GM04504 (cell line): Measurements from ENCODE around the gene CCDC197.
A peak's percentile ranks its signal among the peaks of the same experiment; 100 is the strongest.

Source experiments
- DNase-seq: peaks from one replicate; pipeline ENCODE4 v3.0.0-alpha.2; 2012; ENCODE audit warnings: low read depth

The CCDC197 gene

DNA sequence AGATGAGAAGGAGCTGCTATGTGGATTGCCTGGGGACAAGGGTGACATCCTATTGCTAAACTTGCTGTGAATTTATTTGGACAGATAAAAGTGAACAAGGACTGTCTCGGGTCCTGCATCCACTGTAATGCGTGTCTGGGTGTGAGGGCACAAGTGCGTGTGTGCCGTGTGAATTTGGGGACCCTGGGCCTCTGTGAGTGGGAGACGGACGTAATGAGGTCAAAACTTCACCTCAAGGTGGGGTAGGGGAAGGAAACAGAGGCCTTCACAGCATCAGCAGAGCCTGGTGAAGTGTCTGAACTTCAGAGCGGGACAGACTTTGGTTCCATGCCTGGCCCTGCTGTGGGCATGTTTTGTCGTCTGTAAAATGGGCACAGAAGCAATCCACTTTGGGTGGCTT is 35.5 kb upstream of the CCDC197 start:
- no peak for DNase-seq

DNA sequence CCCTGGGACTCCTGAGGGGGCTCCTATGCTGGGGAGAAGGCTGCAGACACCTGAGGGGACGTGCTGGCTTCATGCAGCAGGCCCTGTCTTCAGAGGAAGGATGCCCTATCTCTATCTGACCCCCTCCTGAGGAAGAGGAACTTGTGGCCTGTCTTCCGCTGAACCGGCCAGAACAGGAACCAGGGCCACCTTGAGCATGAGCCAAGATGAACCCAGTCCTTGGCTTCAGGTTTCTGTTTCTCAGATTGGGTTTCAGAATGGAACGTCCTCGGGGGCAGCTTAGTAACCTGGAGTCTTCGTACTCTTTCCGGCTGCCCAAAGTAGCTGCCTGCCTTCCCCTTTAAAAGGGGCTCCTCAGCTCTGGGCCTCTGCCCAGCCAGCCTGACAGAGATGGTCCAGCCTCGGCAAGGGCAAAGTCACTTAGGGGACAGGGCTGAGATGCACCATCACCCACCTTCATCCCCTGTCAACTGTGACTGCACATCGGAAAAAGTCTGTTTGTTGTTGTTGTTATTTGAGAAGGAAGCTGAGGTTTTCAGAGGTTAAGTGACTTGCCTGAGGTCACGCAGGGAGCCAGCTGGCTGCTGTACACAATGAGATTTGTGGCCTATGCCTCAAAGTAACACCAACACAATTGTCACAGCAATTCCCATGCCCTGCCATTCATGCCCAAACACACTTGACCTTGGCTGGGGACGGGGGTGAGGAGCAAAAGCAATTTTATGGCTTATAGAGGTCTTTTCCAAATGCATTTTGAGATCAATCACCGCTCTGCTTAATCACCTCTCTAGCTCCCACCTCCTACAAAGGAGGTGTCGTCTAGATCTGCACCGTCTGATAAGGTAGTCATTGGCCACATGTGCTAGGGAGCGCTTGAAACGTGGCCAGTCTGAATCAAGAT is 34.1 kb upstream of the CCDC197 start:
- no peak for DNase-seq

DNA sequence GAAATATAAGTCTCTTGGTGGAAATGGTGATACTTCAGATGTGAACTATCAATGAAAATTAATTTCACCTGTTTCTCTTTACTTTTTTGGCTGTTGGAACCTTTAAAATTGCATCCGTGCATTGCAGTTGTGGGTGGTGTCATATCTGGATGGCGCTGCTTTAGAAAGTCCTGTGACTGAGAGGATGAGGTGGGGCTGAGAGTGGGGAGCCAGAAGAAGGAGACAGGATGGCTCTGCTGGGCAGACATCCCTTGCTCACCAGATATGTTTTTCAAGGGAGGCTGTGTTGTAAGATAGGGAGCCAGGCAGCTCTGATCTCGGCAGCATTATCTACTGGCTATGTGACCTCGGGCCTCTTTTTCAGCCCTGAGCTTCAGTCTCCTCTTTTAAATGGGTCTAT is 33.4 kb upstream of the CCDC197 start:
- DNase-seq, result no peak

DNA sequence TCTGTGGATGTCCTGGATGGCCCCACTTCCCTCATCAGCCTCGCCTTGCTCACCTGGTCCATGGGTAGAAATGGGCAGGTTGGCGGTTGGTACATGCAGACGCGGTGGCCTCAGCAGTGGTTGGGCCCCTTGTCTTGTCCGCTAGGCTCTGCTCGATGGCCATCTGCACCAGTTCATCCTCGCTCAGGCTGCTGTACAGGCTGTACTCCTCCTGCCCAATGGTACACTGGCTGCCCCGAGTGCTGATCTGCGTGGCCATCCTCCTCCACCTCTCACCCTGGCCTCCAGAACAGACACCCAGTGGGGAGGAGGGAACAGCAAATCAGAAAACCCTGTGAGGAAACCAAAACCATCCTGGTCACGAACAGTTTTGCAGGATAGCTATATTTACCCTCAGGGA is 32.8 kb upstream of the CCDC197 start:
- DNase-seq, result no peak

DNA sequence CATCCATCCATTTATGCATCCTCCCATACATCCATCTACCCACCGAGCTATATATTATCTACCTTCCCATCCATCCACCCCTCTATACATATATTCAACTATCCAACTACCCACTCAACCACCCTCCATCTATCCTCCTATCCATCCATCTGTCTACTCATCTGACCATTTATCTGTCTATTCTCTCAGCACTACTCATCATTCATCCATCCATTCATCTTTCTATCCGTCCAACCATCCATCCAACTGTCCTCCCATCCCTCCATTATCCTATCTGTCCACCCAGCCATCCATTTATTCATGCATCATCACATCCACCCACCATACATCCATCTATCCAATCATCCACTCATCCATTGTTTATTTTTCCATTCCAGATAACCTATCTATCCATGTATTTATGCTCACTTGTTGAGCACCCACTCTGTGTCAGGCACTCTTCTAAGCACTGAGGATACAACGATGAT is 32.2 kb upstream of the CCDC197 start:
- DNase-seq, result no peak

DNA sequence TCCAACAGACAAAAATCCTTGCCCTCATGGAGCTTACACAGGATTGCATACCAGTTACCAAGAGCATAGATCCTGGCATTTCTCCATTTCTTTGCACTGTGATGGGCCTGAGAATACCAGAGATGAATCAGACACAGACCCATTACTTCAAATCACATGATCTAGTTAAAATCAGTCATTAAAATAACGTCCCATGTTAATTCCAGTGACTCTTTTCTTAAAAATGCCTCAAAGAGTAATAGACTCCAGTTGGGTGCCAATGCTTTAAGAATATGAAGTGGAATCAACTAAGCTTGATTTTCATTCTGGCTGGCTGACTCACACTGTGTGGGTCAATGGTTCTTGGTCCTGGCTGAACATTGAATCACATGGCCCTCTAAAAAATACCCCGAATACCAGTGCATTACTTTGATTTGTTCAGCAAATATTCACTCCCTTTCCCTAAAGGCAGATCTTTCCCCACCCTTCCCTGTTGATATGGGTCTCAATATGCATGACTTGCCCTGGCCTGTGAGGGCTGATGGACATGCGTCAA is 31.7 kb upstream of the CCDC197 start:
- peak; percentile 88 for DNase-seq

DNA sequence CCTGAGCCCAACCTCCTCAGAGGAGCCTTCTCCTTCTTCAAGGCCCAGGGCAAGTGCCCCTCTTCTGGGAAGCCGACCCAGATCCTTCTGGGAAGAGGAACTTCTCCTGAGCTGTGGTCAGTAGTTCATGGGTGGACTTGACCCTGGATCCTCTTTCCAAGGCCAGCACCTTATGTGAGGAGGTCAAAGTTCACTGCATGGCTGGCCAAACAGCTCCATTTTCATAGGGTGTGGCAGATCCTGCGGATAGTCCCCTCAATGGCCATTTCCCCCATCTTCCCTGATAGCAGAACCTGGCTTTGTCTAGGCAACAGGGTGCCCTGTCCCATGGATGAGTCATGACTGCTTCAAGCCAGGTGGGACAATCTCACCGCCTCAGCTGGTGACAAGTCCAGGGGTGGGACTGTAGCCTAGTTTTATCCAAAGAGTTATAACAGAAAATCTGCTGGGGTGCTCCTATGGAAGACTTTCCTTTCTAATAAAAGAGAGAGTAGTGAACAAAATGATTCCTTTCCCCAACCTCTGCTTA is 31.1 kb upstream of the CCDC197 start:
- no peak for DNase-seq

DNA sequence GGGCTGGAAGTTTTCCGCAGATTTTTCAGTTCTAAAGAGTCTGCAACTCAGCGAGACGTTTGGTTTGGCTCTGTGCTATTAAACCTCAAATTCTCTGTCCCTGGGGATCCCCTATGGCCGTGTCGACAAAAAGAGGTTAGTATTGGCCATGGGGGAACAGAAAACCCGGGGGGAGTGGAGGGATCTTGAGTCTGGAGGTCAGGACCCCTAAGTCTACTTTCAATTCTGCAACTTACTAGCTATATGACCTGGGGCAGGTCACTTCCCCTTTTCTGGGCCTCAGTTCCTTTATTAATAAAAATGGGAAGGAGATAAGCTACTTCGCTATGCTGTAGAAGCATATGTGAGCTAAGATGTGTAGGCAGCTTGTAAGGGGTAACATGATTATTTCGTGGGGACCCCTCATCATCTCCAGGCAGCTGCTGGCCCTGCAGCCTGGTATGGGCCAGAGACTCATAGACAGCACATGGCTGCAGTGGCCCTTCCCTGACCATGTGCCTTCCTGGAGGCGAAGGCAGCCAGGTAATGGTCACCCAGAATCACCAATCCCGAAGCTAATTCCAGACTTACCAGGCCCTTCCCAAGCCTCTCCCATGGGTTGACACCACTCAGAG is 29.4 kb upstream of the CCDC197 start:
- DNase-seq, result no peak

DNA sequence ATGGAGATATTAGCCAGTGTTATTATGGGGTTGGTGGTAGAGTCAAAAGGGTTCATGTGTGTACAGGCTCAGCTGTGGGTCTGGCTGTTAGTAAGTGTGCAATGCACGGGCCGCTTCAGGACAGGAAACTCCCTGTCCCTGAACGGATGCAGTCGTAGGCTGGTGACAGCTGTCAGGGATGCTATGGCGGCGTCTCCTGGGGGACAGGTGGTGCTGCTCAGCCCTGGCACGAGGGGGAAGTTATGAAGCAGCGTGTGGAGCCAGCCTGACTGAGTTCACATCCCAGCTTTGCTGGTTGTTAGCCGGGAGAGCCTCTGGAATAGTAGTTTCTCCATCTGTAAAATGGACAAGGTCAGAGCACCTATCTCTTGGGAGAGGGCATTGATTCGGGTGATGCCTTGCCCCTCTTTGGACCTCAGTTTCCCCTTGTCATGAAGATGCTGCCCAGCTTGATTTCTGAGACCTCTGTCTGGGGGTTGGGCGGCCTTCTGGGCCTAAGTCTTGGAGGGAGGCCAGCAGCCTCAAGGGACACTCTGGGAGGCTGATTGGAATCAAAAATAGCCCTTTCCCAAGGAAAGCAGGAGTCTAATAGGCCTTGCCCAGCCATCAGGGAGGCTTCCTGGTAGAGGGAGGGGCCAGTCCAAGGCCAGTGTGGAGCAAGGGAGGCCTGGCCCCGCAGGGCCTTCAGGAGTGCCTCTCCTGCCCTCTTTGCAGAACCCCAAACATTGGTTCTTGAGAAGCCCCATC is 27.8 kb upstream of the CCDC197 start:
- no peak for DNase-seq

DNA sequence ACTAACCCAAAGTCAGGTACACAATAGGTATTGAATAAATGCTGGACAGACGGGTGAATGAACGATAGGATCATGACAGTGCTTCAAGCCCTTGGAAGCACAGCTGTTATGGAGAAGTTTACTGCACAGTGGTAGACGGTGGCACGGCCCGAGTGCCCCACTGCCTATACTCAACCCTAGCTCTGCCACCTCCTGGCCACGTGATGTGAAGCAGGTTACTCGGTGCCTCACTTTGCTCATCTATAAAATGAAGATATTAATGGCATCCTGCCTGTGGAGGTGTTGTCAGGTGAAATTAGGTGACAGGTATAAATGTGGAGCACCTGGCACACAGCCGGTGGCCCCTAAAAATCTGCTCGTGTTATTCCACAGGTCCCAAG is 26.5 kb upstream of the CCDC197 start:
- DNase-seq, result no peak

DNA sequence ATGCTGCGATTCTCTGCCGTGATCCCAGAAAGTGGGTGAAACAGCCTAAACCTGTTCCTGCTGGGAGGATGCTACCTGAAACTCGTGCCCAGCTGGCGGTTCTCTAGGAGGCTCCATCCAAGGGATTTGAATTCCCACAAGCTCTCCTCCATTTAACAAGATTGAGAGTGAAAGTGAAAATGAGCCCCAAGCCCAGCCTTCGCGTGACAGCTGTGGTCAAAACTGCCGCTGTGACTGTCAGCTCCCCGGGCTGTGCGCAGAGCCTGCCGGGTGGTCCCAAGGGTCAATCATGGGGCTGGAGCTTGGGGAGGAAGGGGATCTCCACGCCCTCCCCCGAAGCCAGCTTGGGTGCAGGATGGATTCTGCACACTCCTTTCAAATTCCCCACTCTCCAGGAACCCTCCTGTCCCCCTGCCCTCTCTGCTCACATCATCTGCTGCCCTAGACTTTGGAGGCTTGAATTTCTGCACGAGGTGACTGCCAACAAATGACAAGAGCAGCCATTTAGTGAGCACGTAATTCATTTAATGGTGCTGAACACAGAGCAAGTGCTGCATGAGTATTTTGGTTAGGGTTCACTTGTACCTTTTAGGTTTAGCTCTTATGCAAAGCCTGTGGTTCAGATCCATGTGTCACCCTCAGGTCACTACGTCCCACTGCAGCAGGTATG is 26.0 kb upstream of the CCDC197 start:
- no peak for DNase-seq

DNA sequence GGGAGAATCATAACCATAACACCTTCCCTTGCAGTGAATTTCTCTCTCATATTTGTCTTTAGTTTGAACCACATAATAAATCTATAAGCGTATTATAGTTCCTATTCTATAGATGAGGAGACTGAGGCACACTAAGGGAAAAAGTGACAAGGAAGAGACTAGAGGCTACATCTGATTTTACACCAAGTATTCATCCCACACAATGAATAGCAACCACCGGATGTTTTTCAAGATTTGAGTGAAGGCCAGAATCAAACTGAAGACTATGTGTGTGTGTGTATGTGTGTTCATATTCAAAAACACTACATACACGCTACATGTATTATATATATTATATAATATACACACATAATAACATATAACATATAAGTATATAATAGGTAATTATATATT is 25.5 kb upstream of the CCDC197 start:
- DNase-seq, result no peak

DNA sequence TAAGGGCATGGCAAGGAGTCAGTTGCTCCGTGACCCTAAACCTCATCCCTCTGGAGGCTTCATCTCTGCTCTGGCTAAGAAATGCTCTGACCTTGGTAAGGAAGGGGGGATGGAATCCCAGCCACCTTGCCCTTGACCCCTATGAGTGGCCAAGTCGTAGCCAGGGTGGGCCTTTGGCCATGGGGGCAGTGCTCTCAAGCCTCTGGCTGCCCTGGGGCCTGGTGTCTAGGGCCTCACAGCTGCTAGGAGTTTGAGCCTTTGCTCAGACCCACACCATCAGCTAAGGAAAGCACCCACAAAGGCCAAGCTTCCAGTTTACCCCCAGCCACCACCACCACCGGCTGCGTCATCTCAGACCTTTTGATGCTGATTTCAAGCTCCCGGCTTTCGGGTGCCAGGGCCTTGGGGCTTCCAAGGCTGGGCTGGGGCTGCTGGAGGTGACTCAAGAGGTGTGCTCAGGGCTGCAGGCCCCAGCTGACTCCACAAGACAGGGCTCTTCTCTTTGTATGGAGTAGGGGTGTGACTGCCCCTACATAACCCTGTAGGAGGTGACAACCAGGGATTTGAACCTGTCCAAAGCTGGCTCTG is 24.4 kb upstream of the CCDC197 start:
- no peak for DNase-seq

DNA sequence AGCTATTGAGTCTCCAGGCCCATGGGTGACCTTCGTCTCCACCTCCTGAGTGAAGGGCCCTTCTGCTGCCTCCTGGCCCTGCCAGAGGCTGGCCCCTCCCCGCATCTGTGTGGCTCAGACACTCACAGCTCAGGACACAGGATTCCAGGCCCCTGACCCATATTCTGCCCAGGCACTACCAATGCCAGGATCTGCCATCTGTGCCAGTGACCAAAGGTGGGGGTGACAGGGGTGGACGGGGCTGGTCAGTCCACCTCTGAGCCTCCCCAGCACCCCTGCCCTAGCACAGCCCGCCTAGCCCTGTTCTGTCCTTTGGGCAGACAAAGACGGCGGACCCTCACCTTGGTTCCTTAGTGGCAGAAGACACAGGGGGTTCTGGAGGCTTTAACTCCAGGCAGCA is 23.5 kb upstream of the CCDC197 start:
- no peak for DNase-seq

DNA sequence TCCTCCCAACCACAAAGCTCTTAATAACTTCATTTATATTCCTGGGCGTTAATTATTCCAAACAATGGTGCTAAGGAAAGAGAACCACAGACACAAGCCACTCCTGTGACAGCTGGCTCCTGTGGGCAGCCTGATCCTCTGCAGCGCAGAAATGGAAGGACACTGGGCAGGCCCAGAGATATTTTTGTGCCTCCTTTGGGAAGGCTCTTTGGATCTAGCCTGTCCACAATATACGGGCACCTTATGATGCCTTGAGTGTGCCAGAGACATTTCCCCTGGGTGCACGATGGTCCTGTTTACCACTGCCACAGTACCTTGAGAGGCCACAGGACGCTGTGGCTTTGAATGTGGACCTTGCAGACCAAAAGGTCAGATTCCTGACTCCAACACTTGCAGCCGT is 22.8 kb upstream of the CCDC197 start:
- DNase-seq, result no peak

DNA sequence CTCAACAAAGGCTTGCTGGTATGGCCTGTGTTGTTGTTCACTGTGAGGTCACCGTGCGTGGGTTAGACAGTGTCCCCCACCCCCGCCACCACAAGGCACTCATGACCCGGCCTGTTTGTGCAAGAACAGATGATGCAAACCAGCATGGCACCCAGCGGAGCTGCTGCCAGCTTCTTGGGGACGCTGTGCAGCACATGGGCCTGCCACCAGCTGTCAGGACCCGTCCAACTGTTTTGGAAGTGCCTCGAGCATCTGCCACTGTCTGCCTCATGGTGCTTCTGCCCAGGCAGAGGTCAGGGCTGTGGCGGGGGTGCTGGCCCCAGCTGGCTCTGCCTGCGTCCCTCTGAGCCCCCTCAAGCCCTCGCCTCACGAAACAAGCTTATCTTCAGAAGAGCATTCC is 22.3 kb upstream of the CCDC197 start:
- no peak for DNase-seq

DNA sequence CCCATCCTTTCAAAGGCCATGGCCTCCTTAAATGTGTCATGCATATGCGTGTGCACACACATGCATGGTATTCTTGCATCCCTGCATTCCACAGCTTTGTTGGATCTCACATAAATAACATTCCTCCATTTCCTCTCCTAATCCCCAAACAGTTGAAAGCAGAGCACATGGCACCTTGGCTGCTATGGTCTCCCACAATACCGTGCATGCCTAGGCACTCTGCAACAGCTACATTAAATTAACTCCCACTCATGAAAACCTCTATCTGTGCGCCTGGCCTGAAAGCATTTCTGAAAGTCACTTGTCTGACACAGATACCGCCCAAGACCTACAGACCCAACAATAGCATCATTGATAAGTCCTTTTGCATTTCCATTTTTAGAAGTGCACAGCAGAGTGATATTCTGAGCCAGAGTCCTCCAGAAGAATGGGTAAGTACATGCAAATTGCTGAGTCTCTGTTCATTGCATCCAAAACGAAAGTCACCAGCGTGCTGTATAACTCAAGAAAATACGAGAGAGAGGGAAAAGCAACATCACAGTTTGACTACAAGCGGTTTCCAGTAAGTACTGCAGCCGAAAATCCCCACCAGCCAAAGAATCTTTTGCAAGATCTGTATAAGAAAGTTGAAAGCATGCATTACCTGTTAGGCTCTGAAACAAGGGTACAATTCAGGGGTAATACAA is 21.2 kb upstream of the CCDC197 start:
- no peak for DNase-seq

DNA sequence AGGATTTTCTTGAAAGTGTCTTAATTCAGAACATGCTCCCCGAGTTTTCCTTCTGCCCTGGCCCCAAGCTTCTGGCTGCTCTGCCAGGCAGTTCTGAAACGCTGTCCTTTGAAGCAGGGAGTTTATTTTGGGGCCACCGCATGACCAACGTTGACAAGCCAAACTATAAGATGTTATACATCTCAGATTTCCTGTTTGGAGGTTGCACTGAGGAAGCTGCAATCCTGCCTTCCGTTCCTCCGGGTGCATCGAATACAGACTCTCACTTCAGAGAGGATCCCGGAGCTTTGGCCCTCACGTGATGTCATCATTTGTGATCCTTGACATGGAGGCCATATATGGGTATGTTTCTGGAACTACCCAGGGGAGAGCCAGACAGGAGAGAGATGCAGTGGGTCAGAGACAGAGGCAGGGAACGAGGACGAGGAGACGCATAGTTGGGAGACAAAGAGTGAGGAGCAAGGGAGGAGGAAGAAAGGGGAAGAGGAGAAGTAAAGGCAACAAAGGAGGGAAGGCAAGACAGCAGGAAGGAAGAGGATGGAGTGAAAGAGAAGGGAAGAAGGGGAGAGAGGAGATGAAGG is 20.5 kb upstream of the CCDC197 start, which contains the start of gene ASB2:
ASB2 (minus strand) TSS at position 94 of the 581 bp plus-strand sequence. CDS start 12,031 bp downstream, outside the sequence.
- no peak for DNase-seq

DNA sequence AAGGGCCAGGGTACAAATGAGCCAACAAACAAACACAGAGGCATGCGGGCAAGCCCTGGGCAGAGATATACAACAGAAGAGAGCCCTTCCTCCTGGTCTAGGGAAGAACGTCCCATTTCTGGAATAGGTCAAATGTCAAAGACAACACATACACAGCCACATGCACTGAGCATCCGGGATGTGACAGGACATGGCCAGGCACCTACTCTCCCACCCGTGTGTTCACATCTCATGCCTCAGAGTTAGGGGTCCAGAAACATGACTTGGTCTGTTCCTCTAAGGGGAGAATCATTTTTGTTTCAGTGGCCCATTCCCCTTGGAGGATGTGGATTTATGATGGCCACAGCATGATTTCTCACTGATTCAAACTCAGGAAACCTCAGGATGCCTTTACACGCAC is 19.9 kb upstream of the CCDC197 start:
- no peak for DNase-seq
